ENCODE measurements around the gene PLD2.

GRCh38 chr17:4788159-4788806 lies 18.7 kb upstream of the PLD2 start:
- TF ChIP-seq YY1 (IDR thresholded peaks at IDR 0.05; ENCODE audit: insufficient read depth, insufficient read length) (no peak), SUZ12 (IDR thresholded peaks at IDR 0.05; ENCODE audit: extremely low read depth, insufficient read depth, insufficient read length) (peak; percentile 3), ZNF274 (IDR thresholded peaks at IDR 0.05; ENCODE audit: low read depth, low read length) (no peak)
